HG03354 (cell line): ENCODE measurements around the gene DOCK10.
"Not testable (repeated sequence)": the region's sequence is repeated elsewhere in the genome, so short reads cannot be mapped to it uniquely, and the experiment has no call there.

Source experiments
- ATAC-seq: cut with Tn5 transposase; IDR thresholded peaks from one replicate; pipeline ENCODE4 v1.9.1; 2021; ENCODE audit warnings: mild to moderate bottlenecking; ENCODE audit not compliant: unreplicated experiment, poor library complexity, severe bottlenecking

Gene DOCK10

DNA sequence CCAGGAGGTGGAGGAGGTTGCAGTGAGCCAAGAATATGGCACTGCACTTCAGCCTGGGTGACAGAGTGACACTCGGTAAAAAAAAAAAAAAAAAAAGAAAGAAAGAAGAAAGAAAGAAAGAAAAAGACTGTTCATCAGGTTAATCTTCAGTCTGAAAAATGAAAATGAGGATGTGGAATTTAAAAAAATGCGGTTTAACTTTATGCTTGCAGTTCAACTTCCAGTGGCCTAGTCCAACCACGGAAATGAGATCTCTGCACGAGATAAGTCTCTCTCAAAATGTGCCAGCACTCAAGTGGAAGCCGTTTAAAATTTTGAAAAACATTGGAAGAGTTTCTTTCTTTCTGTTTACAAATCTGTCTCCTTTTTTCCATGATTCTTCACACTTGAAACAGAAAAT lies 112.1 kb downstream of the DOCK10 start:
- no peak for ATAC-seq

DNA sequence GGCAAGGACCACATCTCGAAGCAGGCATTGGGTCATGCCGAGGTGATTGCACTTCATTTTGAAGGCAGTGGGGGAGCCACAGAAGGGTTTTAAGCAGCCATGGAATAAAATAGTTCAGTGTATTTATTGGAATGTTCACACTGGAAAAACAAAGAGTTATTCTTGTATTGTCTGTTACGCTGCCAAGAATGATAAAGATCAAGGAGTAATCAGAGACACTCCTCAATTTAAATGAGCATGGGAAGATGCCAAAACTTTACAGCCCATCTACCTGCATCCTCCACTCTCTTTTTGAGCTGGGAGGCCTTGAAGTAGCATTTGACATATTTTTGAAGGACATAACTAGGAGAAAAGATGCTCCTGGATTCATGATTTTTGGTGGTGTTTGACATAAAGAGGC lies 112.8 kb downstream of the DOCK10 start:
- no peak for ATAC-seq

DNA sequence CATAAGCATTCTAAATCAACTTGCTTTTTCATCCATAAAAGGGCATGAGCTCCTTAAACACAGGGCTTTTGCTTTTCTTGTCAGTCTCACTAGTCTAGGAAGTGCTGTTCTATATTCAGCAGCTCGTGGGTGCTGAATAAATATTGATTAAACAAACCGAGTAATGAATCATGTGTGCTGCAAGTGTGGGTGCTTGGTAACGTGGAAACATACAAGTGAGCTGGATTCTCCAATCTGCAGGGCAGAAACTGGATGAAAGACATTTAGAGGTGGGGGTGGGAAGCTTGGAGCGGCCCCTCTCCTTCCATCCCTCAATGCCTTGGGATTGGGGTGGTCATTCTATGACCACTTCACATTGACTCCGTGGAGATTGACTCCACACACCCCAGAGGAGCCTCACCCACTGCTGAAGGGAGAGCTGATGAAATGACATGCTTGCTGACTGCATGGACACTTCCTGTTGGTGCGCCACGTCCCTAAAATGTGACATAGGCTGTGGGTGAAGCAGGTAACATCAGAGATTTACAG lies 114.6 kb downstream of the DOCK10 start:
- ATAC-seq: no peak

DNA sequence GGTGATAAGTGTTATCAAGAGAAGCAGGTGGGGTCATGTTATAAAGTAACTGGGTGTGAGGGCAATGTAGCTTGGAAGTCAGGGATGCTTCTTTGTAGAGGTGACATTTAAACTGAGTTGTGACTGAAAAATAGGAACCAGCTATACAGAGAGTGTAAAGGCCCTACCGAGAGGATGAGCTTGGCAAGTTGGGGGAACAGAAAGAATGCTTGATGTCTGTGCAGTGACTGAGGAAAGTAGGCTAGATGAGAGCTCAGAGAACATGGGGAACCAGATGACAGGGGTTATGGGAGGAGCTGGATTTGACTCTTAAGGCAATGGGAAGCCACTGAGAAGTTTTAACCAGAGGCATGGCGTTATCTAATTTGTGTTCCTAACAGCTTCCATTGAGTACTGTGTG lies 115.3 kb downstream of the DOCK10 start:
- no peak for ATAC-seq

DNA sequence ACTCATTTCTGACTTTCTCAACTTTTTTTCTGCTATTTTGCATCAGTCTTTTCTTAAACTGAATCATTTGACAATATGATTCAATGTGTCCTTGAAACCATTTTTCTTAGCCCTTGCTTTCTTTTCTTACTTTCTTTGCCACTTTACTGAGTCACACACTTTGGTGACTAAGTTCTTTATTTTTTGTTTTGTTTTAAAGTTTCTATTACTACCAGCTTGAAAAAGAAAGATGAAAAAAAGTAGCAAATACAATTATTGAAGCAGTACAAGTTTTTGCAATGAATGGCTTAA lies 116.5 kb downstream of the DOCK10 start:
- peak; percentile 28 for ATAC-seq

DNA sequence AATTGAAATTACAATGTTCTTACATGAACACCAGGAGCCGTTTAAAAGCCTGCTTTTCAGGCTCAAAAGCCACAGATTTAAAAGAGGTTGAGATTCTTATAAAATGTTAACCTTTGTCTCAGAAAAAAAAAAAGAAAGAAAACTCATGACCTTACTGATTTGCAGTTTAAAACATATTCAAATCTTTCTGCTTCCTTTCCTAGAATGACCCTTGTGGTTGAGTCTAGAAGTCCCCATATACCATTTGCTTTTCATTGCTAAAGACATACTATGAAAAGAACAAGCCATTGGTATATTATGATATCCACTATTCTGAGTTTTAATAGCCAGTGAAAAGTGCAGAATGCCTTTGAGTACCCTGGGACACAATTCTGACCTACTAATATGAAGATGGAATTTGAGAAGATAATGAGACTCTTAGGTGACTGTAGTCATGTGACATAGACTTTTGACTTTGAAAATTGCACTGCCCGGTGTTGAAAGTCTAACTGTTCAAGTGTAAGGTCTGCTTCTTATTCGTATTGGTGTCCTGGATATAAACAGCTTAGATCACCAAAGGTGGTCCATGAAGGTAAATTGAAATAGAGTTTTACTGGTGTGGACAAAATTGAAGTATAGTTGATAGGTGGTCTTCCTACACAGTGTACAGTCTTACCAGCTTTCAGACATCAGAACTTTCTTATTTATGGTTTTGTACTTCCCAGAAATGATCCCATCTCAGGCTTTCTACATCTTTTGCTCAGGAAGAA lies 117.0 kb downstream of the DOCK10 start:
- peak; percentile 27 for ATAC-seq

DNA sequence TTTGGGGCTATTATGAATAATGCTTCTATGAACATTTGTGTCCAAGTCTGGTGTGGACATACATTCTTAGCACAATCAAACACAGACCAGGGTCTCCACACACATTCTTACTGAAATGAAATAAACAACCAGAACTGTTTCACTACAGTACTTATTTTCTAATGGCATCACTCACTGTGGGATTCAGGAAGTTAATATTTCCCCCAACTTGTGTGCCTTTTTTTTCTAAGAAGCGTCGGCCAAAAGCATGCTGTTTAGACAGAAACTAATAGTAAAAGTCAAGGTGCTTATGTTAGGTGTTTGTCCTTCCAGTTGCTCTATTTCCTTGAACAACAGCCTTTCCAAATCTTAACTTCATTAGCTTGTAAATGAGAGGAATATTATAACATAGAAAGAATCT lies 117.6 kb downstream of the DOCK10 start:
- no peak for ATAC-seq

DNA sequence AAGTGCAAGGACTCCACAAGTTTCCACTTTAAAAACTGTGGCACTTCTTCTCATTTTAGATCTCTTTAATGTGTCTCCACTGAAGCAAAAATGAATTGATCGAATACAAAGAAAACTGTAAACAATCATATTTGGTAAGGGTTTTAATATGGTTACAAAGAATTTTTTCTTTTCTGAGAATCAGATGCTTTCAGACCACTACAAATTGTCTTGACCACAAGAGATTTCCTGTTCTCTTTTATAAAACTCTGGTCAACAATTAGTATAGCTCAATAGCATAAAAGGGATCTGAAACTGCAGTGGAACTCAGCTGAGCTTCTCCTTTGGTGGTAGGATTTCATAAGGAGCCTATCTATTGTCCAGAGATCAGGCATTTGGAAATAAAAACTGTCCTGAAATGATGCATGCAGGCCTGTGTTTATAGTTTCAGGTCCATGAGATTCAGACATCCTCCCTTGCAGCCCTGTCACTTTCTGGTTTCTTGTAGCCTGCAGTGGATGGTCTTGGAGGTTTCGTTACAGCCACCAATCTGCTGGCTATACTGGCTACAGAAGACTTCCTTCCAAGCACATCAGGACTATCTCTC lies 120.0 kb downstream of the DOCK10 start:
- ATAC-seq: peak; percentile 77

DNA sequence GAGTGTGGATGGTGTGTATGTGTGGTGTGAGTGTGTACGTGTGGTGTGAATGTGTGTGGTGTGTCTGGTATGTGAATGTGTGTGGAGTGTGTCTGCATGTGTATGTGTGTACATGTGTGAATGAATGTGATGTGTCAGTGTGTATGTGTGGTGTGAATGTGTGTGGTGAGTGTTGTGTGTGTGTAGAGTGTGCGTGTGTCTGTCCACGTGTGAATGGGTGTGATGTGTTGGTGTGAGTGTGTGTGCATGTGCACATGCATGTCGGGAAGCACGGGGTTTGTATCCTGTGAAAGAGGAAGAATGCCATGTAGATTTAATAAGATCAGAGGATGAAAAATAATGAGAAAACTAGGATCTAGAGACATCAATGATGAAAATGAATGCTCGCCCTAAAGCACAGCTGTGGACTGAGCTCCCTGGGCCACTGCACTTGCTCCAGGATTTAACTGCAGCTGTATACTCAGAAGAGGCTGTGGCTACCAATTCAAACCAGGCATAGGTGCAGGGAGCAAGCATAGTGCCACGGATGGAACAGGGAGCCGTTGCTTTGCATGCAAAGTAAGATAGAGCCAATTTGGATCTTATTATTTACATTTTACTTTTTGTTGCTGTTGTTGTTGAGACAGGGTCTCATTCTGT lies 122.7 kb downstream of the DOCK10 start:
- ATAC-seq: no peak

DNA sequence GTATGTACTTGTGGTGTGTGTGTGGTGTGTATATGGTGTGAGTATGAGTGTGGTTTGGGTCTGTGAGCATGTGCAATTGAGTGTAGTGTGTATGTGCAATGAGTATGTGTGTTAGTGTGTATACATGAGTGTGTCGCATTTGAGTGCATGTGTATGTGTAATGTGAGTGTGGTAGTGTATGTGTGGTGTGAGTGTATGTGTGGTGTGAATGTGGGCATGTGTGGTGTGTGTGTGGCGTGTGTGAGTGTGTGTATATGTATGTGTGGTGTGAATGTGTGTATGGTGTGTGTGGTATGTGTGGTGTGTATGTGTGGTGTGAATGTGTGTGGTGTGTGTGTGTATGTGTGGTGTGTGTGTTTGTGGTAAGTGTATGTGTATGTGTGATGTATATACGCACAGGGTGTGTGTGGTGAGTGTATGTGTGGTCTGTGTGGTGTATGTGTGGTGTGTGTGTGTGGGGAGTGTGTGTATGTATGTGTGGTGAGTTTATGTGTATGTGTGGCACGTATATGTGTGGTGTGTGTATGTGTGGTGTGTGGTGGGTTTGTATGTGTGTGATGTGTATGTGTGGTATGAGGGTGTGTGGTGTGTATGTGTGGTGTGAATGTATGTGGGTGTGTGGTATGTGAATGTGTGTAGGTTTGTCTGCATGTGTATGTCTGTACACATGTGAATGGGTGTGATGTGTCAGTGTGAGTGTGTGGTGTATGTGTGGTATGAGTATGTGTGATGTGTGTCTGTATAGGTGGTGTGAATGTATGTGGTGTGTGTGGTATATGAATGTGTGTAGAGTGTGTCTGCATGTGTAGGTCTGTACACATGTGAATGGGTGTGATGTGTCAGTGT lies 123.4 kb downstream of the DOCK10 start:
- ATAC-seq: no peak

DNA sequence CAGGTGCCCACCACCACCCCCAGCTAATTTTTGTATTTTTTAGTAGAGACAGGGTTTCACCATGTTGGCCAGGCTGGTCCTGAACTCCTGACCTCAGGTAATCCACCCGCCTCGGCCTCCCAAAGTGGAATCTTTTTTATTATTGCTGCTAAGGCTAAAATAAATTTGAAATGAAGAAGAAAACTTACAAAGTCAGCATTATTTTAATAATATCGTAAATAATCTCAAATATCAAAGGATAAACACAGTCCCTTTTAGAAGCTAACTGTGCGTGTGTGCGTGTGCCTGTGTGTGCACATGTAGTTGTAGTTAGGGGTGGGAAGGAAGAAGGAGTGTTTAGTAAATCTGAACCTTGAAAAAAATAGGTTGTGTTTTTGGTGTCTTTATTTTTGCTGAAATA lies 125.0 kb downstream of the DOCK10 start:
- ATAC-seq: not testable (repeated sequence)

DNA sequence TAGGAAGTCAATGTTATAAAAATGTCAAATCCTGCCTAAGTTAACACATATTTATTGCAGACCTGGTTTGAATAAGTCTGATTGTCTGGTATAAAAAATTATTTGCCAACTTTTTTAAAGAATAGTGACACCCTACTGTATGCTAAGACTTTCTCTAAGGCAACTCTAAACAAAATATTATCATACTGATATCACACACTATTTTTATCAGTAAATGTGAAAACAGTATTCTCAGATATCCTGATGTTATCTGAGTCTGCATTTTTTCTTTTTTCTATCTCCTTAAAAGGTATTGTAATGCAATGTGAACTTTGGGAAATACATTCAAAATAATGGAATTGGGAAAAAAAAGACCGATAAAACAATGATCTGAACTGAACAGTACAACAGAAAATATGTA lies 127.1 kb downstream of the DOCK10 start:
- no peak for ATAC-seq

DNA sequence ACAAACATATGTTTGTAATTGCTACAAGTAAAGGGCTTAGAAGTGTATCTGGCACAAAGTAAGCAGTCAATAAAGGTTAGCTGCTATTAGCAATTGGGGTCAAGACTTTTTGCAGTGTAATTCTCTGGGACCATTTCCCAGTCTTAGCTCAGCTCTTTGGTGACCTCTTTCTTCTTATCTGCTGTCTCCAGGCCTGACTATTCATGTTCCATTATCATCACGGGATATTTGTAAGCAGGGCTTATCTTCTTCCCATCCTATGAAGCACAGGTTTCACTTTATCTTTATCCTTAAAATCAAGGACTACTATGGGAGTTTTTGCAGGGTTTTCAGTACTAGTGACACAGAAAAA lies 131.7 kb downstream of the DOCK10 start:
- ATAC-seq: no peak

DNA sequence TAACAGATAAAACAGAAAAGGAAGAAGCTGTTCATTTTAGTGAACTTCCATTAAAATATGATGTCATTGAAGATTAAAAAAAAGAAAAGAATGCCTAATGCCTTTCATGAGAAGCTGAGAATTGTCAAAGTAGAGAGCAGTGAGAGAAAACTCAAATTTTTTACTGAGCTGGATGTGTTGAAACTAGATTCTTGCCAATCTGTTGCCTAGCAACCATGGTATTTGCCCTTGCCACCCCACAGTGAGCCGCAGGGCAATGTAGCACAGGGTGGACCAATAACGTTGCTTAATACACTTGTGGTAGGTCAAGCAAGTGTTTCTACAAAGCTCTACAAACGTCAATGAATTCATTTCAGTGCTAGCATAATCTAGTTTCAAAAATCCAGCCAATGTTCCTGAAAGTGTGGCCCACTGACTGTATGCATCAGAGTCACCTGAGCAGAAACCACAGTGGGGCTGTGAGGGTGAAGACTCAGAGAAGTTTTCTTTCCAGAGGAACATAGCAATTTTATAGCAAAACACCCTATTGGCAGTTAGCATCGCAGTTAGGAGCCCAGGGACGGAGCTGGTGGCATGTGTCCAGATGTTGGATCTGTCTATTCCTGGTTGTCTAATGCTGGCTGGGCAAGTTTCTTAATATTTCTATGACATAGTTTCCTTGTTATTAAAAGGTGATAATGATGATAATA lies 132.2 kb downstream of the DOCK10 start:
- ATAC-seq: no peak

DNA sequence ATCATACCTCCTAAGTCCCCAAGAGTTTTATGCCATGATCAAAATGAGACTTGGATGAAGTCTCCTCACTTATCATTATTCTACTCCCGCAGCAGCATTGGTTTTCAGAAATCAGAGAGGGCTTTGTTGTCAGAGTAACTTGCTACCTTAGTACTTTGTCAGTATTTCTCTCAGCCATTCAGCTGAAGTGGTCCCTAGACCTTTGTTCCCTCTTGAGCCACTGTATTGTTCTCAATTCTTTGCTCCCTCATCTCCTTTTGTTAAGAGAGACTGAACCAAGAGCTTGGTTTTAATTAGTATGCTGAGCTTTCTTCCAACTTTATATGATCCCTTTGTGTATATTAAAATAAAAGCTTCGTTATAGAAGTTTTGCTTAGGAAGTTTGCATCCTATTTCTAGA lies 133.4 kb downstream of the DOCK10 start:
- ATAC-seq: no peak

DNA sequence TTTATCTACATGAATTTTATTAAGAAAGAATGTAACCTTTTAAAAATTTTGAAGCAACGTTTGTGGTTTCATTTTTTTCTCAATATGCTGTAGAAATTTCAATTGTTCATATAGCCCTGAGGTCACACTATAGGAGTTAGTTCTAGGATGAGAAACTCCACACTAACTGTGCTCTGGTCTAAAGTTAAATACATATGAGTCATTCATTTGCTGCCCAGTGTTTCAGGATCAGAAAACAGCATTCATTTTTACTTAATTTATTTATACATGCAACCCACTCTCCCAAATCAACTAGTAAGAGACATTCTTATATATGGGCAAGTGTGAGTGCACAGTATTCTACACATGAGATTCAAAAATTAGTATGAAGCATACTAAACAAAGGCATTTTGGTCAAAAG lies 137.9 kb downstream of the DOCK10 start:
- ATAC-seq: no peak

DNA sequence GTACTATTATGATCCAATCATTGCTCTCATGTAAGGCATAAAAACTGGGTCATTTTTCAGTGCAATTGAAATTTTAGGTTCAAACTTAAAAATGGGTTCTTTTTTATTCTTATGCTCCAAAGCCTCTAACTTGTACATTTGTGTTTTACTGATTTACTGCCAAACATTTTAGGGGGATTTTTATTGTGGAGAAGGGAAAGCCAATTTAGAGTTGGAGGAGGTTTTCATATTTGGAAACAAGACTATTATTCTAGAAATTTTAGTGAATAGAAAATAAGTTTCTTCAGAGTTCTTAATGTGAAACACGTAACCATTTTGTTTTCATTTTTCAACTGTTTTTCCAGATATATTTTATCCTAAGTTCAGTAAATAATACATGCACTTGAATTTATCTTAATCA lies 138.6 kb downstream of the DOCK10 start:
- ATAC-seq: no peak

DNA sequence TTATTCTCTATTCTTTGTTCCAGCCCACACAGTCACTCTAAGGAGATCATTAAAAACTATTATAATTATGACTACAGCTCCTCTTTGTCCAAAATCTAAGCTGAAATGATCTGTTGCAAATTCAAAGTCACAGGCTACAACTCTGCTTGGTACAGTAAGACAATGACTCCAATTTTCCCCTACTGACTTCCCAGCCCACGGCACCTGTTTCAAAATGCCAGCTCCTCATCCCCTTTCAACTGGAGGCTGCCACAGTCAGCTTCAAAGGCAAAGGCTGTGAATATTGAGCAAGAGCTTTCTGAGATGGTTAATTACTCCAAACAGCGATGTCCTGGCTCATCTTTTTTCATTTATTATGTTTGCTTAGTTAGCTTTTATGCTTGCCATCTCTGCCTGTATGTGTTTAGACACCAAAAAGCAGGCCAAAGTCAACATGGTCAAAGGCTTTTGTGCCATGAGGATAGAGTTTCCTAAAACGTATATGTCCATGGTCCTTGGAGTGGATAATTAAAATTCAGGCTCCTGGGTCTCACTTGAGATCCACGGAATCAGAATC lies 141.1 kb downstream of the DOCK10 start:
- no peak for ATAC-seq

DNA sequence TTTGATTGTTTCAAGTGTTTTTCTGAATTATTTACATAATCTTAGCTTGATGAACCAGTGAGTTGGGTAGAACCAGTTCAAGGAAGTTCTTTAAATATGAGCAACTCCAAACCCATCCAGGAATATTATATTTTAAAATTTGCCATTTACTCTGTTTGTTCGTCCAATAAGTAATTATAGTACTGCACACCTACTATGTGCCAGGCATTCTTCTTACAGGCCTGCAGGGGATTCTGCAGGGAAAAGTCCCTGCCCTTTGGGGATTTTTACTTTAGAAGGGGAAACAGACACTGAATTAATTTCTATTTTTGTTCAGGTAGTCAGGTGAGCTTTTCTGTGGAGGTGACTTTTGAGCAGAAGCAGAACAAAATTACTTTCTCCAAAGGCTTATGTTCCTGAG lies 146.9 kb downstream of the DOCK10 start:
- no peak for ATAC-seq

DNA sequence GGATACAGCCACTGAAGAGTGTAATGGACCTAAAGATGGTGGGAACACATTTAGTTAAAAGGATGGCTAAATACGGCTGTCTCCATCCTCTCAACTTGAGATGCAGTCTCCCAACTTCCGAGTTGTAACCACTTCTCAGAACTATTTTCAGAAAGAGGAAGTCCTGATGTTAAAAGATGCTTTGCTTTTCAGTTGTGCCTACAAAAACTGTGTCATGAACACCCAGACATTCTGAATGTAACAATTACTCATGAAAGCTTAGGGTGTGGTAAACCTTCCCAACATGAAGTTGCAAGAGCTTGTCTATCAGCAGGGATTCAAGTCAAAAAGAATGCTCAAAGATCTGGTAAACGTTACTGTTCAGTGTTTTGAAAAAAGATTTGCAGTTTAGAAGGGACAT lies 147.9 kb downstream of the DOCK10 start:
- ATAC-seq: peak; percentile 91
